K562 (cell line): ENCODE data around the gene USP2. TPM values are rescaled to one million over a fixed set of nuclear protein-coding genes. Genes with fewer than 3 reads are reported as not detected.
A peak's percentile ranks its signal among the peaks of the same experiment; 100 is the strongest.

Source experiments
- BMI1 ChIP-seq: fragments of 150-350 bp; IDR thresholded peaks from 2 replicates; pipeline ENCODE4 v1.6.1; 2014; ENCODE audit warnings: low read length
- HMGN3 ChIP-seq: IDR thresholded peaks from 2 replicates; pipeline ENCODE4 v1.6.1; 2011; ENCODE audit warnings: borderline replicate concordance, low read depth, mild to moderate bottlenecking, mixed read lengths, low read length; ENCODE audit not compliant: insufficient read length; ENCODE audit errors: extremely low read depth
- ID3 ChIP-seq, 2 experiments: fragments of 250-450 bp in 1 of 2; fragments of 450-650 bp in 1 of 2; sonication (Bioruptor Pico) in 1 of 2; IDR thresholded peaks; 2 replicates each; pipeline versions ENCODE4 v1.6.1 to v1.8.0; 2016 to 2021; ENCODE audit warnings: mild to moderate bottlenecking in 2 of 2, moderate library complexity in 2 of 2, missing compliant biosample characterization in 1 of 2, missing genetic modification characterization in 1 of 2
- MCM2 ChIP-seq: fragments of 450-650 bp; IDR thresholded peaks from 2 replicates; pipeline ENCODE4 v1.6.1; 2017; ENCODE audit warnings: low read depth, mild to moderate bottlenecking
- MYNN ChIP-seq, 2 experiments: sonication (generic); formaldehyde crosslinking in 1 of 2; IDR thresholded peaks; 2 replicates each; pipeline versions ENCODE4 v1.5.0 to v1.6.1; 2016 to 2020; ENCODE audit warnings: antibody characterized with exemption in 1 of 2, missing genetic modification reagents in 1 of 2
- ZNF24 ChIP-seq: fragments of 450-650 bp; IDR thresholded peaks from 2 replicates; pipeline ENCODE4 v1.6.1; 2016
- polyA plus RNA-seq, 8 experiments: library from polyadenylated mRNA; depleted of rRNA in 4 of 8; stranded (reverse) in 5 of 8; unstranded in 3 of 8; fragments of >200 nt; fragmentation: Nextera tagmentation in 2 of 8; fragmentation: Illumina TruSeq in 1 of 8; extraction: Ambion mirVana in 2 of 8; extraction: Trizol in 1 of 8; gene quantifications; 2 replicates each; pipeline versions ENCODE4 v1.2.1 to v1.2.3, GENCODE V29; 2011 to 2014; ENCODE audit warnings: inconsistent platforms in 1 of 8, missing spikeins in 1 of 8
- total RNA-seq, 7 experiments: library from RNA; depleted of rRNA in 6 of 7; stranded (reverse); fragments of >200 nt in 6 of 7; fragmentation: Illumina TruSeq in 2 of 7; extraction: Trizol in 2 of 7; gene quantifications; 2 replicates each; pipeline versions ENCODE4 v1.2.1 to v1.2.3, GENCODE V29; 2011 to 2021; ENCODE audit warnings: low replicate concordance in 1 of 7
- TF ChIP-seq, protein P1 (sequence below): fragments of 450-650 bp; IDR thresholded peaks from 2 replicates; pipeline ENCODE4 v1.6.1; 2017; ENCODE audit warnings: antibody characterized with exemption, mild to moderate bottlenecking
- TF ChIP-seq, protein P2 (sequence below): sonication (generic); formaldehyde crosslinking; IDR thresholded peaks from 2 replicates; pipeline ENCODE4 v1.8.0; 2022; ENCODE audit warnings: mild to moderate bottlenecking, low read depth, missing genetic modification reagents
- TF ChIP-seq, protein P3 (sequence below): fragments of 450-650 bp; formaldehyde crosslinking; IDR thresholded peaks from 2 replicates; pipeline ENCODE4 v1.4.0; 2022; ENCODE audit warnings: mild to moderate bottlenecking, moderate library complexity

The USP2 gene
- total and polyA plus RNA-seq, 9 of the 15 experiments (the other 6 are each of a cell fraction or from before 2014, with no cell fraction given): 2.8 to 16.9 (median 3.9) TPM

- TF ChIP-seq, protein P1, sequence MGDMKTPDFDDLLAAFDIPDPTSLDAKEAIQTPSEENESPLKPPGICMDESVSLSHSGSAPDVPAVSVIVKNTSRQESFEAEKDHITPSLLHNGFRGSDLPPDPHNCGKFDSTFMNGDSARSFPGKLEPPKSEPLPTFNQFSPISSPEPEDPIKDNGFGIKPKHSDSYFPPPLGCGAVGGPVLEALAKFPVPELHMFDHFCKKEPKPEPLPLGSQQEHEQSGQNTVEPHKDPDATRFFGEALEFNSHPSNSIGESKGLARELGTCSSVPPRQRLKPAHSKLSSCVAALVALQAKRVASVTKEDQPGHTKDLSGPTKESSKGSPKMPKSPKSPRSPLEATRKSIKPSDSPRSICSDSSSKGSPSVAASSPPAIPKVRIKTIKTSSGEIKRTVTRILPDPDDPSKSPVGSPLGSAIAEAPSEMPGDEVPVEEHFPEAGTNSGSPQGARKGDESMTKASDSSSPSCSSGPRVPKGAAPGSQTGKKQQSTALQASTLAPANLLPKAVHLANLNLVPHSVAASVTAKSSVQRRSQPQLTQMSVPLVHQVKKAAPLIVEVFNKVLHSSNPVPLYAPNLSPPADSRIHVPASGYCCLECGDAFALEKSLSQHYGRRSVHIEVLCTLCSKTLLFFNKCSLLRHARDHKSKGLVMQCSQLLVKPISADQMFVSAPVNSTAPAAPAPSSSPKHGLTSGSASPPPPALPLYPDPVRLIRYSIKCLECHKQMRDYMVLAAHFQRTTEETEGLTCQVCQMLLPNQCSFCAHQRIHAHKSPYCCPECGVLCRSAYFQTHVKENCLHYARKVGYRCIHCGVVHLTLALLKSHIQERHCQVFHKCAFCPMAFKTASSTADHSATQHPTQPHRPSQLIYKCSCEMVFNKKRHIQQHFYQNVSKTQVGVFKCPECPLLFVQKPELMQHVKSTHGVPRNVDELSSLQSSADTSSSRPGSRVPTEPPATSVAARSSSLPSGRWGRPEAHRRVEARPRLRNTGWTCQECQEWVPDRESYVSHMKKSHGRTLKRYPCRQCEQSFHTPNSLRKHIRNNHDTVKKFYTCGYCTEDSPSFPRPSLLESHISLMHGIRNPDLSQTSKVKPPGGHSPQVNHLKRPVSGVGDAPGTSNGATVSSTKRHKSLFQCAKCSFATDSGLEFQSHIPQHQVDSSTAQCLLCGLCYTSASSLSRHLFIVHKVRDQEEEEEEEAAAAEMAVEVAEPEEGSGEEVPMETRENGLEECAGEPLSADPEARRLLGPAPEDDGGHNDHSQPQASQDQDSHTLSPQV: peak; percentile 93
- TF ChIP-seq, protein P2, sequence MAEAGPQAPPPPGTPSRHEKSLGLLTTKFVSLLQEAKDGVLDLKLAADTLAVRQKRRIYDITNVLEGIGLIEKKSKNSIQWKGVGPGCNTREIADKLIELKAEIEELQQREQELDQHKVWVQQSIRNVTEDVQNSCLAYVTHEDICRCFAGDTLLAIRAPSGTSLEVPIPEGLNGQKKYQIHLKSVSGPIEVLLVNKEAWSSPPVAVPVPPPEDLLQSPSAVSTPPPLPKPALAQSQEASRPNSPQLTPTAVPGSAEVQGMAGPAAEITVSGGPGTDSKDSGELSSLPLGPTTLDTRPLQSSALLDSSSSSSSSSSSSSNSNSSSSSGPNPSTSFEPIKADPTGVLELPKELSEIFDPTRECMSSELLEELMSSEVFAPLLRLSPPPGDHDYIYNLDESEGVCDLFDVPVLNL (CRISPR knock-in tag): no peak
- TF ChIP-seq, protein P3, sequence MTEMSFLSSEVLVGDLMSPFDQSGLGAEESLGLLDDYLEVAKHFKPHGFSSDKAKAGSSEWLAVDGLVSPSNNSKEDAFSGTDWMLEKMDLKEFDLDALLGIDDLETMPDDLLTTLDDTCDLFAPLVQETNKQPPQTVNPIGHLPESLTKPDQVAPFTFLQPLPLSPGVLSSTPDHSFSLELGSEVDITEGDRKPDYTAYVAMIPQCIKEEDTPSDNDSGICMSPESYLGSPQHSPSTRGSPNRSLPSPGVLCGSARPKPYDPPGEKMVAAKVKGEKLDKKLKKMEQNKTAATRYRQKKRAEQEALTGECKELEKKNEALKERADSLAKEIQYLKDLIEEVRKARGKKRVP (CRISPR knock-in tag): 0 out of 2 replicates have a peak, but pooled peaks have one; percentile 3
- TF ChIP-seq ZNF24: 0 out of 2 replicates have a peak, but pooled peaks have one; percentile 22
- no peak for TF ChIP-seq MCM2
- TF ChIP-seq MYNN (IDR thresholded peaks at IDR 0.05): peak; percentile 45; the same call in 1 of the 2 replicates
- no peak for TF ChIP-seq MYNN (CRISPR knock-in tag; IDR thresholded peaks at IDR 0.05)
- TF ChIP-seq HMGN3: peak; percentile 57
- TF ChIP-seq ID3 (CRISPR knock-in tag; IDR thresholded peaks at IDR 0.05): no peak
- TF ChIP-seq ID3 (tag; IDR thresholded peaks at IDR 0.05): peak; percentile 47; the same call in 1 of the 2 replicates
- TF ChIP-seq BMI1: no peak
Measured at GRCh38 chr11:119339589-119340334, 41.7 kb downstream of the USP2 start (continued).
